ENCODE data around the gene TBATA. TPM values are rescaled to one million over a fixed set of nuclear protein-coding genes. Genes with fewer than 3 reads are reported as not detected.

TBATA gene
- total and polyA plus RNA-seq, 8 donors, result not detected

DNA sequence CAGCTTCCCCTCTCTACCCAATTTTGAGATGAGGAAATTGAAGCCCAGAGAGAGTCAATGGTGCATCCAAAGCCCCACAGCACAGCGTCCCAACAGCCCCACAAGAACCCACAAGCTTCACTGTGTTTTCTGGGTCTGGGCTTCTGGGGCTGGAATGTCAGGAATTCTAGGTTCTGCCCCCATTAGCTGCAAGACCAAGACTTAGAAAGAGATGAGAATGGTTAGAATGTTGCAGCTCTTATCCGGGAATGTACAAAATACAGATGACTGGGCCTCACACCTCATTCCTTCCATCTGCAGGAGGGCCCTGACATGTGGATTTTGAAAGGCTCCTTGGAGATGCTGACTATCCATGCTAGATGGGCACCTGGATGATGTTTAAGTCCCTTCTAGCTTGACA, 24.5 kb upstream of the TBATA start:
- H3K9me3 ChIP-seq, result no peaks in the 10 kb centered on the region
- H3K36me3 ChIP-seq, result no peaks in the 10 kb centered on the region
- no peak for ATAC-seq
- intact Hi-C loops (cut with DNase I), result loop anchor here in 1 of 2 donors (5.0 kb wide), 1 partner anchor 68 kb away; no protein-coding TSS in a partner anchor
- no peak overlapping the region for H3K27ac ChIP-seq
- TF ChIP-seq, protein P1, sequence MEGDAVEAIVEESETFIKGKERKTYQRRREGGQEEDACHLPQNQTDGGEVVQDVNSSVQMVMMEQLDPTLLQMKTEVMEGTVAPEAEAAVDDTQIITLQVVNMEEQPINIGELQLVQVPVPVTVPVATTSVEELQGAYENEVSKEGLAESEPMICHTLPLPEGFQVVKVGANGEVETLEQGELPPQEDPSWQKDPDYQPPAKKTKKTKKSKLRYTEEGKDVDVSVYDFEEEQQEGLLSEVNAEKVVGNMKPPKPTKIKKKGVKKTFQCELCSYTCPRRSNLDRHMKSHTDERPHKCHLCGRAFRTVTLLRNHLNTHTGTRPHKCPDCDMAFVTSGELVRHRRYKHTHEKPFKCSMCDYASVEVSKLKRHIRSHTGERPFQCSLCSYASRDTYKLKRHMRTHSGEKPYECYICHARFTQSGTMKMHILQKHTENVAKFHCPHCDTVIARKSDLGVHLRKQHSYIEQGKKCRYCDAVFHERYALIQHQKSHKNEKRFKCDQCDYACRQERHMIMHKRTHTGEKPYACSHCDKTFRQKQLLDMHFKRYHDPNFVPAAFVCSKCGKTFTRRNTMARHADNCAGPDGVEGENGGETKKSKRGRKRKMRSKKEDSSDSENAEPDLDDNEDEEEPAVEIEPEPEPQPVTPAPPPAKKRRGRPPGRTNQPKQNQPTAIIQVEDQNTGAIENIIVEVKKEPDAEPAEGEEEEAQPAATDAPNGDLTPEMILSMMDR (IDR thresholded peaks at IDR 0.05), result no peak
- H3K4me1 ChIP-seq, result no peaks in the 10 kb centered on the region
- no peak overlapping the region for H3K4me3 ChIP-seq
- no peaks in the 10 kb centered on the region for H3K27me3 ChIP-seq
- DNase-seq, result no peak

DNA sequence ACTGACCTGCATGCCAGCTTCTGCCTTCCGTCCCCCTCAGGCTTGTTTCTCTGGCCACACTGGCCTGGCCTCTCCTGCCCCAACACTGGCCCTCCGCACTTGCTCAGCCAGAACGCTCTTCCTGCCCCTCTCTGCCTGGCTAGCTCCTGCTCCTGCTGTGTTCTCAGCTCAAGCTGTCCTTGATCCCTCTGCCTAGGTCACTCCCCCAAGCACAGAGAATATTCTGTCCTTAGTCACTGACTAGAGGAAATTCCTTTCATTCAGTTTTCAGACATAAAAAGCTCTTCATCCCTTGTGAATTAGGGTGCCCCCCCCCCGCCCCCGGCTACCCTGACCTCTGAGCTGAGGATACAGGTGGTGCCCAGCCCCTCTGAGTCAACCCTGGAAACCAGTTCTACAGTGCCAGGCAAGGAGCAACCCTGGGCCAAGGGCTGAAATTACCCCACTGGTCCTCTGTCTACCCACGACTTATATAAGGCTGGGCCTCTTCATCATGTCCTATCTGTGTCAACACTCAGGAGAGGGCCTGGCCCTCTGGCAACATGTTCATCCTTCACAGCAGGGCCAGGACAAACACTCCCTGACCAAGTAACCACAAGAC, 23.9 kb upstream of the TBATA start:
- Histone ChIP-seq H3K36me3 (no peaks in the 10 kb centered on the region), H3K27me3 (no peaks in the 10 kb centered on the region), H3K4me3 (no peak overlapping the region), H3K9me3 (no peaks in the 10 kb centered on the region), H3K27ac (no peak overlapping the region), H3K4me1 (no peaks in the 10 kb centered on the region)
- TF ChIP-seq, protein P1 (IDR thresholded peaks at IDR 0.05), result no peak
- DNase-seq (no peak), ATAC-seq (no peak)
- intact Hi-C loops (cut with DNase I), result no loop called here

DNA sequence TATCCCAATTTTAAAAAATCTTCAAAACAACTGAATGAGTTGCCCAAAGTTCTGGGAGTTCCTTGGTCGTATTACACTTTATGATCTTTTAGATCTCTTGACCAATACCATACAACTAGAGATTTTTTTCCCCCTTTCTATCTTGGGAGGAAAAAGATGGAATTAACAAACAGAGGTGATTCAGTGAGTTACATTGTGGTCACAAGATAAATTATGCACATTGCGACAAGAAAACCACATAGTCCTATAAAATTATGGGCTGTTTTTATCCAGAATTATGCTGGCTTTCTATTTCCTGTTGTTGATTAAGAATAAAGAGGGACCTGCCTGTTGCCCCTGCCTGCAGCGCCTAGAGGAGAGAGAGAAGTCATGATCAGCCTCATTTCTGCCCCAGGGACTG, 22.4 kb upstream of the TBATA start:
- ATAC-seq (no peak), DNase-seq (no peak)
- no peaks in the 10 kb centered on the region for H3K4me1 ChIP-seq
- H3K36me3 ChIP-seq, result no peaks in the 10 kb centered on the region
- H3K27me3 ChIP-seq, result no peaks in the 10 kb centered on the region
- TF ChIP-seq, protein P1 (IDR thresholded peaks at IDR 0.05), result no peak
- intact Hi-C loops (cut with DNase I), result no loop called here
- H3K4me3 ChIP-seq, result no peak overlapping the region
- H3K27ac ChIP-seq, result no peak overlapping the region
- no peaks in the 10 kb centered on the region for H3K9me3 ChIP-seq

DNA sequence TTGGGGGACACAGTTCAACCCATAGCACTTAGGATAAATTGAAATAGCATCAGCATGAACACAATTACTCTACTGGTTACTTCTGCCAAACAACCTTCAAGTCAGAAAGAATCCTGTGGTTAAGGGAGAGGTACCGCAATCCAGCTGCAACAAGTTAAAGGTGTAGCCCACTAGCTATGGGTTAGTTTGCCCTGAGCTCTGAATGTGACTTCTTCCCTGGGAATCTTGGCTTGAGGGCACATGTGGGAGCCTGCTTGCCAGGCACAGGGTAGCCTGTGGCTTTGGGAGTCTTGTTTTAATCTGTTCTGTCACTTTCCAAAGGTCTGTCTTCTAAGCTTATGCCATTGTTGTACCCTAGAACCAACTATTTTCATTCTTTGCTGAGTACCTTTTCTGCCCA, 21.7 kb upstream of the TBATA start:
- H3K27me3 ChIP-seq, result no peaks in the 10 kb centered on the region
- H3K4me1 ChIP-seq, result no peaks in the 10 kb centered on the region
- no peaks in the 10 kb centered on the region for H3K36me3 ChIP-seq
- ATAC-seq, result no peak
- H3K4me3 ChIP-seq, result no peak overlapping the region
- no peaks in the 10 kb centered on the region for H3K9me3 ChIP-seq
- H3K27ac ChIP-seq, result no peak overlapping the region
- TF ChIP-seq, protein P1 (IDR thresholded peaks at IDR 0.05), result no peak
- DNase-seq, result no peak
- intact Hi-C loops (cut with DNase I), result no loop called here

DNA sequence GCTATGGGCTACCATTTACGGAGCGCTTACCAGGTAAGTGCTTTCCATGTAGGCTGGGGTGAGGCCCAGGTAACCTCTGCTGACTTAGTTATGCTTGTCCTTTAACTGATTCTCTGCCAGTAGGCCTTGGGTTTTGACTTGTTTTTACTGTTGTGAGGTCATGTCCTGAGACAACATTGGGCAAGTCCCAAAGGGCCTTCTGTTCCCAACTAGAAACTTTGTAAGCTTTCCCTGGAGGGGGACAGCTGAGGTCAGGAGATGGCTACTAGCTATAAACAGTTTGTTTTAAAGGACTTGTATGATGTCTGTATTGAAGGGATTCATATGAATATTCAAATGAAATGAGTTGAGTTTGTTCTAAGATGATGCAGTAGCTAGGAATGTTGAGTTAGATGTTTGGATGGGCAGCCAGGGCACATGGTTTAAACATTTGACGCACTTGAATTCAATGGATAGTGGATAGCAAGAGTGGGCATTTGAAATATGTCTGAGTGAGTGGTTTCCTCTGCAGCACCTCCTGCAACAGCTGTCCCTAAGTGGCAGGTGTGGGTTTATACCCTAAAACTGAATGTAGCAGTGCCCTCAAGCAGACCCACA, 20.5 kb upstream of the TBATA start:
- Histone ChIP-seq H3K27ac (no peak overlapping the region), H3K36me3 (no peaks in the 10 kb centered on the region), H3K4me1 (no peaks in the 10 kb centered on the region), H3K4me3 (no peak overlapping the region), H3K9me3 (no peaks in the 10 kb centered on the region), H3K27me3 (no peaks in the 10 kb centered on the region)
- intact Hi-C loops (cut with DNase I), result no loop called here
- ATAC-seq (no peak), DNase-seq (no peak)
- TF ChIP-seq, protein P1 (IDR thresholded peaks at IDR 0.05), result no peak
